Measurements from ENCODE around the gene RTL10. TPM values are rescaled to one million over a fixed set of nuclear protein-coding genes. Genes with fewer than 3 reads are reported as not detected.
"Not testable (repeated sequence)": the region's sequence is repeated elsewhere in the genome, so short reads cannot be mapped to it uniquely, and the experiment has no call there.

RTL10 gene
- total and polyA plus RNA-seq, 2 donors from 2014 or later = 8.8 to 16.7 TPM

GRCh38 chr22:19832476-19833108 lies 22.1 kb downstream of the RTL10 start:
- Histone ChIP-seq H3K4me1 (ENCODE audit: control insufficient read depth in 2 of 3, insufficient read depth in 2 of 3, low read depth in 1 of 3, low read length in 3 of 3) (no peaks in the 10 kb centered on the region), H3K9ac (ENCODE audit: low read length in 3 of 3) (no peak overlapping the region), H3K36me3 (ENCODE audit: control insufficient read depth in 2 of 3, insufficient read depth in 3 of 3, low read length in 3 of 3) (no peaks in the 10 kb centered on the region), H3K4me3 (ENCODE audit: low read length in 3 of 3) (no peak overlapping the region), H3K27me3 (ENCODE audit: control insufficient read depth, insufficient read depth, low read length) (no peaks in the 10 kb centered on the region), H3K27ac (ENCODE audit: low read depth in 2 of 2, low read length in 2 of 2) (no peak overlapping the region), H3K9me3 (ENCODE audit: control insufficient read depth in 2 of 3, insufficient read depth in 1 of 3, low read length in 3 of 3) (no peaks in the 10 kb centered on the region)
- DNase-seq (no peak), FAIRE-seq (no peak)
- TF ChIP-seq CTCF (IDR thresholded peaks at IDR 0.05; ENCODE audit: borderline replicate concordance, extremely low read depth, insufficient read depth) = no peak
- intact Hi-C loops (cut with DNase I) = no loop called here

- intact Hi-C loops (cut with DNase I); H3K27ac ChIP-seq (ENCODE audit: low read depth in 2 of 2, low read length in 2 of 2); H3K4me3 ChIP-seq (ENCODE audit: low read length in 3 of 3); DNase-seq; FAIRE-seq; H3K36me3 ChIP-seq (ENCODE audit: control insufficient read depth in 2 of 3, insufficient read depth in 3 of 3, low read length in 3 of 3); H3K27me3 ChIP-seq (ENCODE audit: control insufficient read depth, insufficient read depth, low read length); H3K4me1 ChIP-seq (ENCODE audit: control insufficient read depth in 2 of 3, insufficient read depth in 2 of 3, low read depth in 1 of 3, low read length in 3 of 3); H3K9ac ChIP-seq (ENCODE audit: low read length in 3 of 3); H3K9me3 ChIP-seq (ENCODE audit: control insufficient read depth in 2 of 3, insufficient read depth in 1 of 3, low read length in 3 of 3): not testable (repeated sequence)
These were observed 22.7 kb downstream of the RTL10 start for GRCh38 chr22:19831979-19832378.

- Histone ChIP-seq H3K4me1 (ENCODE audit: control insufficient read depth in 2 of 3, insufficient read depth in 2 of 3, low read depth in 1 of 3, low read length in 3 of 3) (no peaks in the 10 kb centered on the region), H3K27ac (ENCODE audit: low read depth in 2 of 2, low read length in 2 of 2) (no peak overlapping the region), H3K36me3 (ENCODE audit: control insufficient read depth in 2 of 3, insufficient read depth in 3 of 3, low read length in 3 of 3) (no peaks in the 10 kb centered on the region), H3K9ac (ENCODE audit: low read length in 3 of 3) (no peak overlapping the region), H3K27me3 (ENCODE audit: control insufficient read depth, insufficient read depth, low read length) (no peaks in the 10 kb centered on the region), H3K4me3 (ENCODE audit: low read length in 3 of 3) (no peak overlapping the region), H3K9me3 (ENCODE audit: control insufficient read depth in 2 of 3, insufficient read depth in 1 of 3, low read length in 3 of 3) (no peaks in the 10 kb centered on the region)
- FAIRE-seq = no peak
- intact Hi-C loops (cut with DNase I) = no loop called here
- DNase-seq = no peak
- no peak for TF ChIP-seq CTCF (IDR thresholded peaks at IDR 0.05; ENCODE audit: borderline replicate concordance, extremely low read depth, insufficient read depth)
These were observed 23.7 kb downstream of the RTL10 start for GRCh38 chr22:19831016-19831415.

GRCh38 chr22:19828035-19828401 lies 26.7 kb downstream of the RTL10 start:
- no peak for TF ChIP-seq CTCF (IDR thresholded peaks at IDR 0.05; ENCODE audit: borderline replicate concordance, extremely low read depth, insufficient read depth)
- Histone ChIP-seq H3K27ac (ENCODE audit: low read depth in 2 of 2, low read length in 2 of 2) (no peak overlapping the region), H3K4me1 (ENCODE audit: control insufficient read depth in 2 of 3, insufficient read depth in 2 of 3, low read depth in 1 of 3, low read length in 3 of 3) (no peaks in the 10 kb centered on the region), H3K36me3 (ENCODE audit: control insufficient read depth in 2 of 3, insufficient read depth in 3 of 3, low read length in 3 of 3) (no peaks in the 10 kb centered on the region), H3K9ac (ENCODE audit: low read length in 3 of 3) (no peak overlapping the region), H3K27me3 (ENCODE audit: control insufficient read depth, insufficient read depth, low read length) (no peaks in the 10 kb centered on the region), H3K4me3 (ENCODE audit: low read length in 3 of 3) (no peak overlapping the region), H3K9me3 (ENCODE audit: control insufficient read depth in 2 of 3, insufficient read depth in 1 of 3, low read length in 3 of 3) (peaks cover 0 to 2% (median 0%) of the 10 kb centered on the region in 3 donors)
- no peak for FAIRE-seq
- DNase-seq = no peak
- intact Hi-C loops (cut with DNase I) = no loop called here
